Endodermal cell (in vitro differentiated cells): ENCODE data around the gene PIKFYVE. TPM values are rescaled to one million over a fixed set of nuclear protein-coding genes. Genes with fewer than 3 reads are reported as not detected.

ENCODE experiments used
- DNase-seq: peaks from one replicate; pipeline ENCODE4 v3.0.0-alpha.2; 2017
- H3K27ac ChIP-seq: 2 replicates; pipeline ENCODE4 v1.5.1; 2013; ENCODE audit warnings: mild to moderate bottlenecking, low read depth, low read length, moderate library complexity
- H3K27me3 ChIP-seq: 2 replicates; pipeline ENCODE4 v1.6.1; 2013; ENCODE audit warnings: mild to moderate bottlenecking, low read length, moderate library complexity; ENCODE audit not compliant: insufficient read depth, control insufficient read depth, poor library complexity, severe bottlenecking
- H3K36me3 ChIP-seq: 2 replicates; pipeline ENCODE4 v1.7.0; 2013; ENCODE audit warnings: mild to moderate bottlenecking, low read length, moderate library complexity; ENCODE audit not compliant: control insufficient read depth, insufficient read depth
- H3K4me1 ChIP-seq: one replicate; pipeline ENCODE4 v1.7.0; 2013; ENCODE audit warnings: low read length; ENCODE audit not compliant: control insufficient read depth, insufficient read depth
- H3K4me3 ChIP-seq: 2 replicates; pipeline ENCODE4 v1.5.1; 2013; ENCODE audit warnings: mild to moderate bottlenecking, low read length, moderate library complexity
- H3K9ac ChIP-seq: 2 replicates; pipeline ENCODE4 v1.6.1; 2013; ENCODE audit warnings: mild to moderate bottlenecking, low read length, moderate library complexity; ENCODE audit not compliant: poor library complexity, severe bottlenecking; ENCODE audit errors: extremely low read depth
- H3K9me3 ChIP-seq: 2 replicates; pipeline ENCODE4 v1.6.1; 2013; ENCODE audit warnings: mild to moderate bottlenecking, low read length, moderate library complexity; ENCODE audit not compliant: control insufficient read depth
- H3K27ac Mint-ChIP-seq: 2 replicates; pipeline ENCODE4 v1.8.0; 2020; ENCODE audit warnings: mixed read lengths
- H3K27me3 Mint-ChIP-seq: 2 replicates; pipeline ENCODE4 v1.8.0; 2021; ENCODE audit warnings: mild to moderate bottlenecking, mixed read lengths; ENCODE audit not compliant: insufficient read depth
- H3K36me3 Mint-ChIP-seq: 2 replicates; pipeline ENCODE4 v1.8.0; 2020; ENCODE audit warnings: low read depth, mixed read lengths
- H3K4me1 Mint-ChIP-seq: 2 replicates; pipeline ENCODE4 v1.8.0; 2020; ENCODE audit warnings: mixed read lengths
- H3K4me3 Mint-ChIP-seq: 2 replicates; pipeline ENCODE4 v1.8.0; 2020; ENCODE audit warnings: mild to moderate bottlenecking, moderate library complexity, mixed read lengths
- H3K9me3 Mint-ChIP-seq: 2 replicates; pipeline ENCODE4 v1.8.0; 2020; ENCODE audit warnings: mild to moderate bottlenecking, mixed read lengths
- WGBS, 2 experiments: methylation state at CpG; one replicate each; pipeline versions ENCODE4 v1.1.5 to v1.1.7; 2013; ENCODE audit warnings: missing lambda C conversion rate in 2 of 2, mixed read lengths in 1 of 2; ENCODE audit not compliant: insufficient coverage in 1 of 2, insufficient read length in 1 of 2; 5-methylcytosine and 5-hydroxymethylcytosine counted together
- total RNA-seq, 2 donors: library from RNA; stranded (reverse); fragmentation: NEBNext Ultra II Directional in 1 of 2; extraction: Animal tissue kit (Norgen Biotek cat#: 25700) in 1 of 2; gene quantifications; 2 replicates in 1 of 2; 3 replicates in 1 of 2; pipeline ENCODE4 v1.2.1, GENCODE V29; 2021
- TF ChIP-seq, protein P1 (sequence below): fragments of 200-600 bp; sonication (generic); conservative IDR thresholded peaks from 2 replicates; pipeline ENCODE4 v1.5.0; 2021; ENCODE audit warnings: antibody characterized with exemption, mild to moderate bottlenecking

Gene PIKFYVE
- total RNA-seq, 2 donors from 2014 or later: 34.9 to 41.2 TPM

DNA sequence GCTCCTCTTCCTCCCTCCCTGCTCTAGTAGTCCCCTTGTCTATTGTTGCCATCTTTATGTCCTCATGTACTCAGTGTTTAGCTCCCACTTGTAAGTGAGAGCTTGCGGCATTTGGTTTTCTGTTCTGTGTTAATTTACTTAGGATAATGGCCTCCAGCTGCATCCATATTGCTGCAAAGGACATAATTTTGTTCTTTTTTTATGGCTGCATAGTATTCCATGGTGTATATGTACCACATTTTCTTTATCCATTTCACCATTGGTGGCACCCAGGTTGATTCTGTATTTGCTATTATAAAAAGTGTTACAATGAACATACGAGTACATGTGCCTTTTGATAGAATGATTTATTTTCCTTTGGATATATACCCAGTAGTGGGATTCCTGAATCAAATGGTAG, 12.5 kb downstream of the PIKFYVE start:
- Mint-ChIP-seq H3K9me3 (peaks cover 3% of the 10 kb centered on the region), H3K27me3 (no peaks in the 10 kb centered on the region), H3K4me1 (peaks cover 11% of the 10 kb centered on the region), H3K27ac (no peak overlapping the region), H3K36me3 (peaks cover 83% of the 10 kb centered on the region), H3K4me3 (no peak overlapping the region)
- TF ChIP-seq, protein P1, sequence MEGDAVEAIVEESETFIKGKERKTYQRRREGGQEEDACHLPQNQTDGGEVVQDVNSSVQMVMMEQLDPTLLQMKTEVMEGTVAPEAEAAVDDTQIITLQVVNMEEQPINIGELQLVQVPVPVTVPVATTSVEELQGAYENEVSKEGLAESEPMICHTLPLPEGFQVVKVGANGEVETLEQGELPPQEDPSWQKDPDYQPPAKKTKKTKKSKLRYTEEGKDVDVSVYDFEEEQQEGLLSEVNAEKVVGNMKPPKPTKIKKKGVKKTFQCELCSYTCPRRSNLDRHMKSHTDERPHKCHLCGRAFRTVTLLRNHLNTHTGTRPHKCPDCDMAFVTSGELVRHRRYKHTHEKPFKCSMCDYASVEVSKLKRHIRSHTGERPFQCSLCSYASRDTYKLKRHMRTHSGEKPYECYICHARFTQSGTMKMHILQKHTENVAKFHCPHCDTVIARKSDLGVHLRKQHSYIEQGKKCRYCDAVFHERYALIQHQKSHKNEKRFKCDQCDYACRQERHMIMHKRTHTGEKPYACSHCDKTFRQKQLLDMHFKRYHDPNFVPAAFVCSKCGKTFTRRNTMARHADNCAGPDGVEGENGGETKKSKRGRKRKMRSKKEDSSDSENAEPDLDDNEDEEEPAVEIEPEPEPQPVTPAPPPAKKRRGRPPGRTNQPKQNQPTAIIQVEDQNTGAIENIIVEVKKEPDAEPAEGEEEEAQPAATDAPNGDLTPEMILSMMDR: no peak
- Histone ChIP-seq H3K9ac (no peak overlapping the region), H3K27ac (no peak overlapping the region), H3K36me3 (peaks cover 96% of the 10 kb centered on the region), H3K9me3 (peaks cover 13% of the 10 kb centered on the region), H3K27me3 (no peaks in the 10 kb centered on the region), H3K4me3 (no peak overlapping the region), H3K4me1 (no peaks in the 10 kb centered on the region)
- no peak for DNase-seq
- WGBS, 2 experiments: 91 to 100% methylated on average over 1 to 2 of the region's 2 CpGs

DNA sequence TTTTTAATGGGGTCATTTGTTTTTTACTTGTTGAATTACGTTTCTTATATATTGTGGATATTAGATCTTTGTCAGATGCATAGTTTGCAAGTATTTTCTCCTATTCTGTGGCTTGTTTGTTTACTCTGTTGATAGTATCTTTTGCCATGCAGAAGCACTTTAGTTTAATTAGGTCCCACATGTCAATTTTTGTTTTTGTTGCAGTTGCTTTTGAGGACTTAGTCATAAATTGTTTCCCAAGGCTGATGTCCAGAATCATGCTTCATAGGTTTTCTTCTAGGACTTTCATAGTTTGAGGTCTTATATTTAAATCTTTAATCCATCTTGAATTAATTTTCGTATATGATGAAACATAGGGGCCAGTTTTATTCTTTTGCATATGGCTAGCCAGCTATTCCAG, 13.2 kb downstream of the PIKFYVE start:
- no peaks in the 10 kb centered on the region for H3K4me1 ChIP-seq
- no peaks in the 10 kb centered on the region for H3K27me3 Mint-ChIP-seq
- peaks cover 89% of the 10 kb centered on the region for H3K36me3 ChIP-seq
- no peak for DNase-seq
- H3K4me1 Mint-ChIP-seq: peaks cover 11% of the 10 kb centered on the region
- H3K9me3 Mint-ChIP-seq: peaks cover 3% of the 10 kb centered on the region
- no peak overlapping the region for H3K27ac ChIP-seq
- peaks cover 13% of the 10 kb centered on the region for H3K9me3 ChIP-seq
- no peak overlapping the region for H3K4me3 Mint-ChIP-seq
- WGBS, 2 experiments: 92 to 100% methylated on average over 2 of the region's 2 CpGs
- TF ChIP-seq, protein P1: no peak
- no peak overlapping the region for H3K4me3 ChIP-seq
- H3K27me3 ChIP-seq: no peaks in the 10 kb centered on the region
- H3K9ac ChIP-seq: no peak overlapping the region
- no peak overlapping the region for H3K27ac Mint-ChIP-seq
- H3K36me3 Mint-ChIP-seq: peaks cover 78% of the 10 kb centered on the region

DNA sequence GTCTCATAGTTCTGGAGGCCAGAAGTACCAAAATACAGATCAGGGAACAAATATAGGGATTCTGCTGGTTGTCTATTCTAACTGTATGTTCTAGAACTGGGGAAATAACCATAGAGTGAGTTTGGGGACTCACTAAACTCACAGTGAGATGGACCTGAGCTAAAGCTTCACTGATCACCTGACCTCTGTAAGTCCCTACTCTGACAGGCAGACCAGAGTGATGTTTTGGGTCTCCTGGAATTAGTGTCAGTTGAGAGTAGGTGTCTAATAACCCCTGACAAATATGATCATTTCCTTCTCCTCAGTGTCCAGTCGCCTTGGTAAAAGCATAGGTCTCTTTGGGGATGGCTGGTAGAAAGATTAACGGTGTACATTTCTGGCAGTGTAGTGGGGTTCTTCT, 14.2 kb downstream of the PIKFYVE start:
- 80 to 100% methylated on average over 1 to 2 of the region's 2 CpGs for WGBS, 2 experiments
- Histone ChIP-seq H3K9me3 (peaks cover 13% of the 10 kb centered on the region), H3K4me1 (no peaks in the 10 kb centered on the region), H3K9ac (no peak overlapping the region), H3K4me3 (no peak overlapping the region), H3K27ac (no peak overlapping the region), H3K27me3 (no peaks in the 10 kb centered on the region), H3K36me3 (peaks cover 81% of the 10 kb centered on the region)
- TF ChIP-seq, protein P1: no peak
- Mint-ChIP-seq H3K27me3 (no peaks in the 10 kb centered on the region), H3K36me3 (peaks cover 75% of the 10 kb centered on the region), H3K4me3 (no peak overlapping the region), H3K27ac (no peak overlapping the region), H3K9me3 (peaks cover 3% of the 10 kb centered on the region), H3K4me1 (peaks cover 11% of the 10 kb centered on the region)
- DNase-seq: no peak
